Measurements from ENCODE around the gene NTM.

The NTM gene

DNA sequence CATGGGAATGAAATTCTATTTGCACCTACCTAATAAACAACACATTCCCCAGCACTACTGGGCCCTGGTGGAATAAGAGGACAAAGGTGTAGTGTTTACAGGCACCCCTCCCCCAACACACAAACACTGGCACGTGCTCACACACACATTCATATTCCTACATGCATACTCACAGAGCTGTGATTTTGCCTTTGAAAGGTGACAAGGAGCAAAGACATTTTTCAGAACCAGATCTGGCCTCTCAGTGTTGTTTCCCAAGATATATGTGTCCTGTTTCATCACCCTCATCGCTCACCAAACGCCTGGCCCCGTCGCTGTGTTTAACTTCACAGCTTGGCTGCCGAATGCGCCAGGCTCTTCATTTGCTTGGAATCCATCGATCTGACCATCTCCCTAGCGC is 292.6 kb downstream of the NTM start:
- Histone ChIP-seq H3K9me3 (ENCODE audit: severe bottlenecking) (no peaks in the 10 kb centered on the region), H3K27ac (no peak overlapping the region), H3K4me3 (ENCODE audit: low read depth, low read length) (no peak overlapping the region), H3K27me3 (ENCODE audit: insufficient read depth, low read depth, severe bottlenecking) (no peaks in the 10 kb centered on the region), H3K36me3 (no peaks in the 10 kb centered on the region; the same call in 1 of the 2 replicates)
- TF ChIP-seq CTCF (IDR thresholded peaks at IDR 0.05; ENCODE audit: low read depth, low read length) = no peak
- no peak for DNase-seq

DNA sequence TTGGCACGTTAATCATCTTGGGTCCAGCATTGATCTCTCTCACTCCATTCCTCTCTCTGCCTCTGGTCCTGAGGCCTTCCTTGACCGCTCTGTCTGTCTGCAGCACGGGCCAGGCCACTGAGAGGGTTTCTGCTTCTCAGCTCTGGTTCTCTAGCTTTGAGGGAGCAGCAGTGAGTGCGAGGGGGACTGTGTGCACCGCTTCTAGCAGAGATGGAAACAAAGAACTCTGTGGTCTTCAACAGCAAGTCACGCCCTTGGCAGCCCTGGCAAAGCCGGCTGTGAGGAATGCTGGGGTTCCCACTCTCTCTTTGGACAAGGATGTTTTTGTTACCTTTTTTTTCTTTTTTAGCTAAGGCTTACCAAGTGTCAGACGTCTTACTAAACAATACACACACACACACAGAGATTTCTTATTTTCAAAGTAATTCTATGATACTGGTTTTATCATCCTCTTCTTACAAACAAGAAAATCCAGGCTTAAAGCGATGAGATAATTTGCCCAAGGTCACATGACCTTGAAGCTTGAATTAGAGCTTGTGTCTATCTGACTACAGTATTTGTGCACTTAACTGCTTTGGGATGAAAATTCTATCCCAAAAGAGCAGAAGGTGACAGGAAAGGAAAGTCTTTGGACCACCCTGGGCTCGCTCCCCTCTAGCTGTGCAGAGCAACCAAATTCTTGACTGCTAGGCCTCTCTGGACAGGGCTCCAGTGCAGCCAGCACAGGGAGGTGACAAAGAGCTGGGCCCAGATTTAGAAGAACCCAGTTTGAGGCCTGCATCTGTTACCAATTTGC is 293.2 kb downstream of the NTM start:
- no peaks in the 10 kb centered on the region for H3K9me3 ChIP-seq (ENCODE audit: severe bottlenecking)
- H3K27me3 ChIP-seq (ENCODE audit: insufficient read depth, low read depth, severe bottlenecking) = no peaks in the 10 kb centered on the region
- DNase-seq = no peak
- no peak overlapping the region for H3K4me3 ChIP-seq (ENCODE audit: low read depth, low read length)
- no peak overlapping the region for H3K27ac ChIP-seq
- TF ChIP-seq CTCF (IDR thresholded peaks at IDR 0.05; ENCODE audit: low read depth, low read length) = no peak
- no peaks in the 10 kb centered on the region; the same call in 1 of the 2 replicates for H3K36me3 ChIP-seq

DNA sequence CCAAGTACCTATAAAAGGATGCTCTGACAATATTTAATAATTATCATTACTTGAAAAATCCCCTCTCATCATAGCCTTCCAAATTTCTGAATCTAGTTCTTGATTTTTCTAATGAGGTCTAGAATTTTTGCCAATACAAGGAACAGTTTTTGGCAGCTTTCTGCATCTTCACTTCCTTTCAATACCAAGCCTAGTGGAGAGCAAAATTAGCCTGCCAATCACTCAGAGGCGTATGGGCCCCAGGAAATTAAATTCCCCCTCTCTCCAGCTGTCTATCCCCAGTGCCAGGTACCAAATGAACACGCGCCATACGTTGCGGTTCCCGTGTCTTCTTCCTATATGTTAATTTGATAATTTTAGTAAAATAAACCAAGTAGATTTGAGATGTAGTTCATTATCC is 293.9 kb downstream of the NTM start:
- H3K4me3 ChIP-seq (ENCODE audit: low read depth, low read length) = no peak overlapping the region
- H3K9me3 ChIP-seq (ENCODE audit: severe bottlenecking) = no peaks in the 10 kb centered on the region
- no peak for DNase-seq
- no peak for TF ChIP-seq CTCF (IDR thresholded peaks at IDR 0.05; ENCODE audit: low read depth, low read length)
- no peaks in the 10 kb centered on the region; the same call in 1 of the 2 replicates for H3K36me3 ChIP-seq
- no peaks in the 10 kb centered on the region for H3K27me3 ChIP-seq (ENCODE audit: insufficient read depth, low read depth, severe bottlenecking)
- H3K27ac ChIP-seq = no peak overlapping the region

GRCh38 chr11:131664816-131665215 is 294.4 kb downstream of the NTM start:
- H3K9me3 ChIP-seq (ENCODE audit: severe bottlenecking) = no peaks in the 10 kb centered on the region
- TF ChIP-seq CTCF (IDR thresholded peaks at IDR 0.05; ENCODE audit: low read depth, low read length) = no peak
- DNase-seq = no peak

GRCh38 chr11:131665344-131665968 is 295.0 kb downstream of the NTM start:
- TF ChIP-seq CTCF (IDR thresholded peaks at IDR 0.05; ENCODE audit: low read depth, low read length) = no peak
- Histone ChIP-seq H3K27ac (no peak overlapping the region), H3K4me3 (ENCODE audit: low read depth, low read length) (no peak overlapping the region), H3K9me3 (ENCODE audit: severe bottlenecking) (no peaks in the 10 kb centered on the region), H3K36me3 (no peaks in the 10 kb centered on the region; the same call in 1 of the 2 replicates), H3K27me3 (ENCODE audit: insufficient read depth, low read depth, severe bottlenecking) (no peaks in the 10 kb centered on the region)
- DNase-seq = no peak

More at GRCh38 chr11:131664816-131665215, 294.4 kb downstream of the NTM start:
- Histone ChIP-seq H3K27me3 (ENCODE audit: insufficient read depth, low read depth, severe bottlenecking) (no peaks in the 10 kb centered on the region), H3K4me3 (ENCODE audit: low read depth, low read length) (no peak overlapping the region), H3K36me3 (no peaks in the 10 kb centered on the region; the same call in 1 of the 2 replicates), H3K27ac (no peak overlapping the region)

All from WERI-Rb-1 (cell line).